HepG2 (cell line): ENCODE measurements around the gene RGP1. TPM values are rescaled to one million over a fixed set of nuclear protein-coding genes. Genes with fewer than 3 reads are reported as not detected.
A peak's percentile ranks its signal among the peaks of the same experiment; 100 is the strongest.

Source experiments
- AFF4 ChIP-seq: sonication (generic); formaldehyde crosslinking; IDR thresholded peaks from 2 replicates; pipeline ENCODE4 v1.4.0; 2020; ENCODE audit warnings: missing genetic modification reagents
- CAMTA2 ChIP-seq: sonication (generic); formaldehyde crosslinking; IDR thresholded peaks from 2 replicates; pipeline ENCODE4 v1.4.0; 2020; ENCODE audit warnings: mild to moderate bottlenecking, missing genetic modification reagents, borderline replicate concordance
- DDIT3 ChIP-seq: sonication (generic); formaldehyde crosslinking; IDR thresholded peaks from 2 replicates; pipeline ENCODE4 v1.4.0; 2020; ENCODE audit warnings: mild to moderate bottlenecking, missing genetic modification reagents
- FUBP1 ChIP-seq: sonication (generic); formaldehyde crosslinking; IDR thresholded peaks from 2 replicates; pipeline ENCODE4 v1.5.1; 2020; ENCODE audit warnings: missing genetic modification reagents, mild to moderate bottlenecking, borderline replicate concordance
- GPBP1L1 ChIP-seq: sonication (generic); formaldehyde crosslinking; IDR thresholded peaks from 2 replicates; pipeline ENCODE4 v1.5.0; 2020; ENCODE audit warnings: mild to moderate bottlenecking, missing genetic modification reagents
- NFKB2 ChIP-seq: sonication (generic); formaldehyde crosslinking; IDR thresholded peaks from 2 replicates; pipeline ENCODE4 v1.4.0; 2020; ENCODE audit warnings: missing genetic modification reagents, borderline replicate concordance
- SMAD9 ChIP-seq: sonication (generic); formaldehyde crosslinking; IDR thresholded peaks from 2 replicates; pipeline ENCODE4 v1.5.1; 2020; ENCODE audit warnings: mild to moderate bottlenecking, missing genetic modification reagents
- SNAPC4 ChIP-seq: sonication (generic); formaldehyde crosslinking; IDR thresholded peaks from 2 replicates; pipeline ENCODE4 v1.4.0; 2020; ENCODE audit warnings: mild to moderate bottlenecking, missing genetic modification reagents
- SP4 ChIP-seq: sonication (generic); formaldehyde crosslinking; IDR thresholded peaks from 2 replicates; pipeline ENCODE4 v1.8.1; 2023; ENCODE audit warnings: mild to moderate bottlenecking, missing genetic modification reagents
- TAF15 ChIP-seq: fragments of 200-400 bp; formaldehyde crosslinking; IDR thresholded peaks from one replicate; pipeline ENCODE4 v1.6.1; 2018; ENCODE audit warnings: mild to moderate bottlenecking, low read depth, low read length; ENCODE audit not compliant: poor library complexity, severe bottlenecking
- ZNF362 ChIP-seq: sonication (generic); formaldehyde crosslinking; IDR thresholded peaks from 2 replicates; pipeline ENCODE4 v1.4.0; 2020; ENCODE audit warnings: missing genetic modification reagents, mild to moderate bottlenecking, borderline replicate concordance
- ZNF670 ChIP-seq: sonication (generic); formaldehyde crosslinking; IDR thresholded peaks from 2 replicates; pipeline ENCODE4 v1.8.0; 2022; ENCODE audit warnings: mild to moderate bottlenecking, missing genetic modification reagents, borderline replicate concordance
- ZNF781 ChIP-seq: sonication (generic); formaldehyde crosslinking; IDR thresholded peaks from 2 replicates; pipeline ENCODE4 v1.5.1; 2020; ENCODE audit warnings: borderline replicate concordance, mild to moderate bottlenecking, missing genetic modification reagents; ENCODE audit errors: not compliant biosample characterization
- ZNF891 ChIP-seq: sonication (generic); formaldehyde crosslinking; IDR thresholded peaks from 2 replicates; pipeline ENCODE4 v1.5.0; 2020; ENCODE audit warnings: mild to moderate bottlenecking, missing genetic modification reagents
- polyA plus RNA-seq, 8 experiments: library from polyadenylated mRNA; depleted of rRNA in 3 of 8; stranded (reverse) in 7 of 8; unstranded in 1 of 8; fragments of >200 nt; fragmentation: Illumina TruSeq in 4 of 8; extraction: Trizol in 4 of 8; gene quantifications; 2 replicates each; pipeline versions ENCODE4 v1.2.1 to v1.2.3, GENCODE V29; 2011 to 2016; ENCODE audit warnings: low read depth in 4 of 8, missing spikeins in 1 of 8, mixed read lengths in 1 of 8; ENCODE audit not compliant: insufficient read depth in 1 of 8
- total RNA-seq, 5 experiments: library from RNA; depleted of rRNA; stranded (reverse); fragments of >200 nt; fragmentation: Illumina TruSeq; extraction: Trizol; gene quantifications; 2 replicates each; pipeline ENCODE4 v1.2.3, GENCODE V29; 2016; ENCODE audit warnings: low read depth in 1 of 5

Gene RGP1
- total and polyA plus RNA-seq, 2 of the 13 experiments (the other 11 are each of a cell fraction or from before 2014, with no cell fraction given), result 12.7 to 21.0 TPM

GRCh38 chr9:35748858-35749514 is at the start of gene RGP1, which contains the start of gene GBA2 (continued):
- TF ChIP-seq FUBP1 (CRISPR knock-in tag) (no peak), TAF15 (no peak), NFKB2 (peak; percentile 15; the same call in 1 of the 2 replicates), ZNF362 (CRISPR knock-in tag) (no peak), ZNF670 (CRISPR knock-in tag) (no peak), AFF4 (CRISPR knock-in tag) (no peak), ZNF781 (CRISPR knock-in tag) (no peak), CAMTA2 (CRISPR knock-in tag) (0 out of 2 replicates have a peak, but pooled peaks have one; percentile 56), GPBP1L1 (CRISPR knock-in tag) (no peak), DDIT3 (CRISPR knock-in tag) (no peak), SNAPC4 (CRISPR knock-in tag) (no peak), SP4 (CRISPR knock-in tag) (peak; percentile 76), SMAD9 (no peak), ZNF891 (CRISPR knock-in tag) (no peak)
